Measurements from ENCODE around the gene SETD3. TPM values are rescaled to one million over a fixed set of nuclear protein-coding genes. Genes with fewer than 3 reads are reported as not detected.

The SETD3 gene
- total and polyA plus RNA-seq, 8 donors: 14.0 to 32.7 (median 28.1) TPM

DNA sequence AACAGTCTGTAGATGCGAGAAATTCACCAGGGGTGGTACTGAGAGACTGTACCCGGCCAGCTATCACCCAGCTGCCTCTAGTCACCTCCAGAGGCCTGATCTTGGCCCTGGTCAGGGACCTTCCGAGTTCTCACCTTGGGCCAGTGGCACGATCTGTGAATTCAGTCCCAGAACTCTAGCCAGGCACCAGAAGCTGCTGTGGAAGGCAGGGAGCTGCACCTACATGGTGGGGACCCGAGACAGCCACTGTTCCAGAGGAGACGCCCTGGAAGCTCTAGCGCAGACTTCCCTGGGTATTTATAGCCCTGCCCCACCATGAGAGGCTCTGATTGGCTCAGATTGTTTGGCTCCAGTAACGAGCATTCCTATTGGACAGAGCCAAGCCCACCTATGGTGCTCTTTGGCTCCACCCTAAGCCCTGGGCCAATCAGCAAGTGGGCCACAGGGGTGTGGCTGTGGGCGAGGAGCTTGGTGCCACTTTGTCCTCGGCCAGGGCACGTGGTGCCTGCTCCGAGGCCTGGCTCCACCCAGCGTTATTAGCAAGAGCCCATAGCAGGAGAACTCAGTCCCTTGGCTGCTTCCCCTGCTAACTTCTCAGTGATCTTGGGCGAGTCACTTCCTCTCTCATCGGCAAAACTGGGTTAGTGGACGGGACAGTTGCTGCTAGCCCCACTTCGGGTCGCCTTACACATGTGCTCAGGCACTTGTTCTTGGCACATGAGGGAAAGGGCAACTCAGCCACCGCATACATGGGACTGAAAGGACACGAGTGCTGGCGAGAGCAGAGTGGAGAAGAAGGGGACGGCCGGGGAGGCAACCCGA, 119.7 kb downstream of the SETD3 start:
- WGBS, 2 donors: 85 to 89% methylated on average over 24 of the region's 24 CpGs
- FAIRE-seq (no peak), ATAC-seq (no peak), DNase-seq (no peak)
- H3K4me1 ChIP-seq: no peaks in the 10 kb centered on the region
- H3K27me3 ChIP-seq: no peaks in the 10 kb centered on the region
- H3K4me3 ChIP-seq: no peak overlapping the region
- H3K36me3 ChIP-seq: no peaks in the 10 kb centered on the region
- H3K9me3 ChIP-seq: no peaks in the 10 kb centered on the region
- TF ChIP-seq, protein P1, sequence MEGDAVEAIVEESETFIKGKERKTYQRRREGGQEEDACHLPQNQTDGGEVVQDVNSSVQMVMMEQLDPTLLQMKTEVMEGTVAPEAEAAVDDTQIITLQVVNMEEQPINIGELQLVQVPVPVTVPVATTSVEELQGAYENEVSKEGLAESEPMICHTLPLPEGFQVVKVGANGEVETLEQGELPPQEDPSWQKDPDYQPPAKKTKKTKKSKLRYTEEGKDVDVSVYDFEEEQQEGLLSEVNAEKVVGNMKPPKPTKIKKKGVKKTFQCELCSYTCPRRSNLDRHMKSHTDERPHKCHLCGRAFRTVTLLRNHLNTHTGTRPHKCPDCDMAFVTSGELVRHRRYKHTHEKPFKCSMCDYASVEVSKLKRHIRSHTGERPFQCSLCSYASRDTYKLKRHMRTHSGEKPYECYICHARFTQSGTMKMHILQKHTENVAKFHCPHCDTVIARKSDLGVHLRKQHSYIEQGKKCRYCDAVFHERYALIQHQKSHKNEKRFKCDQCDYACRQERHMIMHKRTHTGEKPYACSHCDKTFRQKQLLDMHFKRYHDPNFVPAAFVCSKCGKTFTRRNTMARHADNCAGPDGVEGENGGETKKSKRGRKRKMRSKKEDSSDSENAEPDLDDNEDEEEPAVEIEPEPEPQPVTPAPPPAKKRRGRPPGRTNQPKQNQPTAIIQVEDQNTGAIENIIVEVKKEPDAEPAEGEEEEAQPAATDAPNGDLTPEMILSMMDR (IDR thresholded peaks at IDR 0.05): no peak
- intact Hi-C loops (cut with DNase I): no loop called here
- no peak overlapping the region for H3K27ac ChIP-seq

DNA sequence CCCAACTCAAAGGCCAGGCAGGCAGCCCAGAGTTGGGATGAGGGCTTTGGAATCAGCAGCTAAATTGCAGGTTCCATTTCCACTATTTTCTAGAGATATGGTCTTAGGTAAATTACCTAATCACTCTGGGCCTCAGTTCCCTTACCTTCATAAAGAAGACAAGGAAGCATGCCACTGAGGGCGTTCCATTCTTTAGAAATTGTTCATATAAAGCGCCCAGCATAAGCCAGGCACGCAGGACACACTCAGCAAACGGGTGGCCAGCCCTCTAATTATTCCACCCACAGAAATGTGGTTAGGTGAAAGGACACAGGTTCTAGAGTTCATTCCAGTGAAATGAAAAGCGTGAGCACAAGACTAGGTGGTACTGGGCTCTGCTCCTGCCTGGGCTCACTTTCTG, 120.8 kb downstream of the SETD3 start:
- no peak overlapping the region for H3K27ac ChIP-seq
- 92 to 96% methylated on average over 5 of the region's 5 CpGs for WGBS, 2 donors
- H3K27me3 ChIP-seq: no peaks in the 10 kb centered on the region
- ATAC-seq (no peak), FAIRE-seq (no peak), DNase-seq (no peak)
- no peak overlapping the region for H3K4me3 ChIP-seq
- intact Hi-C loops (cut with DNase I): no loop called here
- H3K4me1 ChIP-seq: no peaks in the 10 kb centered on the region
- no peaks in the 10 kb centered on the region for H3K9me3 ChIP-seq
- TF ChIP-seq, protein P1 (IDR thresholded peaks at IDR 0.05): no peak
- no peaks in the 10 kb centered on the region for H3K36me3 ChIP-seq

DNA sequence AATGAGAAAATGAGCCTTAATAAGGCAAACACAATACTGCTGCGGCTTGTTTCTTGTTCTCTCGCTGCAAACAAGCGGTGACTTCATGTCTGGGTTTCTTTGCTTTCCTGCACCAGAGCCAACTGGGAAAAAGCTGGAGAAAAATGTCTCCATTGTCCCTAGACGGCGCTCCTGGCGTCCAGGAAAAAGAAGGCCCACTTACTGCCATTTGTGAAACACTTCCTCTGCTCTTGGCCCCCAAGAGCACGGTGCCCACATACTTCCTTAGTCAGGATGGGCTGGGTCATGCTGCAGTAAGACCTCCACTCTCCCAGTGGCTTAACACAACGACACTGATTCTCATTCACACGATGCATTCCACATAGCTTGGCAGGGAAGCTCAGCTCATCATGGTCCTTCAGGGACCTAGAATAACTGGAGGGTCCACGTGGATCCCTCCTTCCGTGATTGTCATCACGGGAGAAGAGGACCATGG, 122.7 kb downstream of the SETD3 start:
- WGBS, 2 donors: 71 to 81% methylated on average over 12 of the region's 12 CpGs
- Histone ChIP-seq H3K27ac (no peak overlapping the region), H3K9me3 (no peaks in the 10 kb centered on the region), H3K27me3 (no peaks in the 10 kb centered on the region), H3K4me1 (no peaks in the 10 kb centered on the region), H3K4me3 (no peak overlapping the region), H3K36me3 (no peaks in the 10 kb centered on the region)
- intact Hi-C loops (cut with DNase I): no loop called here
- DNase-seq (no peak), FAIRE-seq (no peak), ATAC-seq (no peak)
- TF ChIP-seq, protein P1 (IDR thresholded peaks at IDR 0.05): no peak

DNA sequence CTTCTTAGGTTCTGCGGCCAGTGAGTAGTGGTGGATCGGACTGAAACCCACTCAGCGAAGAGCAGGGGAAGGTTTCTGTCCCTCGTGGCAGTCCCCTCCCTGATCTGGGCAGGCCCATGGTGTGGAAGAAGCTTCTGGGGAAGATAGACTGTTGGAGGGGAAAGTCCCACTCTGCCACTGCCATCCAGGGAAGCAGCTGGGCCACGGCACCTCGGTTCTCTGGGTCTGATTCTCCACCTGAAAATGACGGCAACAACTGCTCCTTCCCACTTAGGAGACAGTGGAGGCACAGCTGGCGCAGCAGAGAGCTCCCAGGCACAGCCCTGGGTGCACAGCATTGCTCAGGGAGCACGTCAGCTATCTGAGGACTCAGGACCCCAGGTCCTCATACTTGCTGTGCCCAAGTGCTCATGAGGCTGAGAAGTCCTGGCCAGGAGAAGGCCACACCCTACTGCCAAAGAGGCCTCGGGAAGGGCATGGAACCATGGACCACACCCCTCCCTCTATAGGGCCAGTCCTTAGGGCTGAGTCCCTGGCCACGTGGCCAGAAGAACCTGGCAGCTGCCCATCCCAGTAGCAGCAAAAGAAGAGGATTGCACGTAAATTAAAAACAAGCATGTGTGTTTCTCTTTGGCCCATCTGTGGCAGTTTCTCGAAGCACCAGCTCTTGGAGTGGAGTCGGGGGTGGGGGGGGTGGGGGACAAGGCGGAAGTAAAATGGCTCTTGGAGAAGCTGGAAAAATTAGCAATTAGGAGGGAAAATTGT, 123.3 kb downstream of the SETD3 start:
- no peak for DNase-seq
- no peak for FAIRE-seq

More for the DNA sequence above, 123.3 kb downstream of the SETD3 start:
- ATAC-seq: no peak
- no peaks in the 10 kb centered on the region for H3K36me3 ChIP-seq
- intact Hi-C loops (cut with DNase I): no loop called here
- H3K4me1 ChIP-seq: no peaks in the 10 kb centered on the region
- WGBS, 2 donors: 77 to 87% methylated on average over 15 of the region's 15 CpGs
- H3K9me3 ChIP-seq: no peaks in the 10 kb centered on the region
- H3K4me3 ChIP-seq: no peak overlapping the region
- H3K27ac ChIP-seq: no peak overlapping the region
- no peaks in the 10 kb centered on the region for H3K27me3 ChIP-seq
- TF ChIP-seq, protein P1 (IDR thresholded peaks at IDR 0.05): no peak
